ENCODE measurements around the gene FNIP1. TPM values are rescaled to one million over a fixed set of nuclear protein-coding genes. Genes with fewer than 3 reads are reported as not detected.

The FNIP1 gene
- total and polyA plus RNA-seq, 9 of the 15 experiments (the other 6 are each of a cell fraction or from before 2014, with no cell fraction given) = 5.0 to 32.8 (median 18.4) TPM

GRCh38 chr5:131747180-131748105, 49.4 kb downstream of the FNIP1 start (continued):
- no peak for TF ChIP-seq GMEB1 (CRISPR knock-in tag; IDR thresholded peaks at IDR 0.05)
- TF ChIP-seq NFATC3 (IDR thresholded peaks at IDR 0.05) = no peak
- TF ChIP-seq ZNF124 (CRISPR knock-in tag; IDR thresholded peaks at IDR 0.05) = no peak
- TF ChIP-seq STAG1 (CRISPR knock-in tag; IDR thresholded peaks at IDR 0.05; ENCODE audit: borderline replicate concordance) = no peak
- TF ChIP-seq MTA2 (IDR thresholded peaks at IDR 0.05; ENCODE audit: low read depth) = peak; percentile 90
- TF ChIP-seq TFAP4 (CRISPR knock-in tag; IDR thresholded peaks at IDR 0.05; ENCODE audit: borderline replicate concordance) = no peak
- TF ChIP-seq TEAD2 (tag; IDR thresholded peaks at IDR 0.05) = no peak
- no peak for TF ChIP-seq SMARCB1 (IDR thresholded peaks at IDR 0.05; ENCODE audit: insufficient read length, low read depth)
- no peak for TF ChIP-seq ZNF121 (CRISPR knock-in tag; conservative IDR thresholded peaks at IDR 0.05)
- no peak for TF ChIP-seq RAD51 (IDR thresholded peaks at IDR 0.05; ENCODE audit: borderline replicate concordance, low read depth)
- no peak for TF ChIP-seq ZNF212 (CRISPR knock-in tag; IDR thresholded peaks at IDR 0.05)
- peak; percentile 40 for TF ChIP-seq POLR2B (IDR thresholded peaks at IDR 0.05; ENCODE audit: low read depth, partially characterized antibody)
- 0 out of 2 replicates have a peak, but pooled peaks have one; percentile 23 for TF ChIP-seq POLR2A (conservative IDR thresholded peaks at IDR 0.05)
- TF ChIP-seq ZKSCAN3 (CRISPR knock-in tag; IDR thresholded peaks at IDR 0.05) = no peak
- TF ChIP-seq KDM5B (IDR thresholded peaks at IDR 0.05; ENCODE audit: insufficient replicate concordance, low read depth, low read length) = no peak
- TF ChIP-seq POLR2G (IDR thresholded peaks at IDR 0.05; ENCODE audit: low read depth, low read length) = no peak
- no peak for TF ChIP-seq ZNF224 (CRISPR knock-in tag; IDR thresholded peaks at IDR 0.05)
- no peak for TF ChIP-seq LARP7 (IDR thresholded peaks at IDR 0.05)
- no peak for TF ChIP-seq RFX1 (IDR thresholded peaks at IDR 0.05)
- TF ChIP-seq SRF (CRISPR knock-in tag; IDR thresholded peaks at IDR 0.05) = no peak
- TF ChIP-seq MCM5 (IDR thresholded peaks at IDR 0.05; ENCODE audit: low read depth) = no peak
- TF ChIP-seq ZNF79 (CRISPR knock-in tag; IDR thresholded peaks at IDR 0.05; ENCODE audit: low read depth) = no peak
- no peak for TF ChIP-seq ZNF23 (CRISPR knock-in tag; IDR thresholded peaks at IDR 0.05)
- TF ChIP-seq ASH1L (IDR thresholded peaks at IDR 0.05; ENCODE audit: borderline replicate concordance, low read depth, partially characterized antibody) = peak; percentile 20
- 0 out of 2 replicates have a peak, but pooled peaks have one; percentile 17 for TF ChIP-seq BACH1 (tag; IDR thresholded peaks at IDR 0.05)

Data from K562 (cell line).